AG10803 (cell line): Measurements from ENCODE around the gene MTCL1.

ENCODE experiments used
- DNase-seq: peaks from one replicate; pipeline ENCODE4 v3.0.0; 2010; ENCODE audit warnings: low read depth
- H3K4me3 ChIP-seq: 2 replicates; pipeline ENCODE4 v1.5.1; 2011; ENCODE audit warnings: mild to moderate bottlenecking, low read length, control low read depth
- CTCF ChIP-seq: conservative IDR thresholded peaks from 2 replicates; pipeline ENCODE4 v1.5.1; 2011; ENCODE audit warnings: mild to moderate bottlenecking, low read length, control low read depth, inconsistent platforms

Gene MTCL1

GRCh38 chr18:8794934-8795280 lies 89.6 kb downstream of the MTCL1 start:
- no peak for DNase-seq
- H3K4me3 ChIP-seq, result no peak overlapping the region
- no peak for TF ChIP-seq CTCF

GRCh38 chr18:8795586-8796325 lies 90.4 kb downstream of the MTCL1 start:
- DNase-seq, result no peak
- TF ChIP-seq CTCF, result no peak
- H3K4me3 ChIP-seq, result no peak overlapping the region

- no peak for TF ChIP-seq CTCF
- DNase-seq, result no peak
- H3K4me3 ChIP-seq, result no peak overlapping the region
These were observed 91.8 kb downstream of the MTCL1 start for GRCh38 chr18:8797206-8797605.

GRCh38 chr18:8799001-8799400 lies 93.6 kb downstream of the MTCL1 start:
- H3K4me3 ChIP-seq, result no peak overlapping the region
- peak; percentile 73 for DNase-seq
- no peak for TF ChIP-seq CTCF

- no peak for TF ChIP-seq CTCF
- peak overlapping the region; percentile 26 for H3K4me3 ChIP-seq
- DNase-seq, result peak; percentile 97
These were observed 94.5 kb downstream of the MTCL1 start for GRCh38 chr18:8799596-8800441.

- TF ChIP-seq CTCF, result no peak
- peak overlapping the region; percentile 26 for H3K4me3 ChIP-seq
- peak; percentile 100 for DNase-seq
These were observed 95.1 kb downstream of the MTCL1 start for GRCh38 chr18:8800445-8800844.

GRCh38 chr18:8800876-8801262 lies 95.5 kb downstream of the MTCL1 start:
- no peak overlapping the region for H3K4me3 ChIP-seq
- DNase-seq, result no peak
- no peak for TF ChIP-seq CTCF
